ENCODE results near the gene AHNAK. TPM values are rescaled to one million over a fixed set of nuclear protein-coding genes. Genes with fewer than 3 reads are reported as not detected.

AHNAK gene
- total RNA-seq, 1 experiment from 2014 or later, result 73.0 TPM

DNA sequence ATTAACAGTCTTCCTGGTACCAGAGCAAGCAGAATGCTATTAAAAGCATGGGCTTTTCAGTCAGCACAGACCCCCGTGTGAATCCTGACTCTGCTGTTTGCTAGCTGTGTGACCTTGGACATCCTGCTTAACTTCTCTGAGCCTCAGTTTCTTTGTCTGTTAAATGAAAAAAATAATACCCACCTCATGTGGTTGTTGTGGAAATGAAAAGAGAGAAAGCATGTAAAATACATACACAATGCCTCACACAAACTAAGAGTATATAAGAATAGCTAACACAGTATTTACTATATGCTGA, 39.5 kb downstream of the AHNAK start:
- intact Hi-C loops (cut with micrococcal nuclease; ENCODE audit: unreplicated experiment), result no loop called here
- H3K27ac ChIP-seq (ENCODE audit: low read depth, low read length, poor library complexity, severe bottlenecking), result no peak overlapping the region
- POLR2A ChIA-PET (ENCODE audit: low non-redundant PET), result no interaction called here
- peaks cover 4% of the 10 kb centered on the region for H3K4me1 ChIP-seq (ENCODE audit: insufficient read depth, low read length, poor library complexity, severe bottlenecking)
- CTCF ChIA-PET, result interaction anchor here (0.6 to 1.6 kb wide), 2 partner anchors 36 to 239 kb away, joined by 3 to 5 read pairs; no protein-coding TSS in a partner anchor
- H3K27me3 ChIP-seq (replicated peaks; ENCODE audit: insufficient read depth, low read depth, low read length, poor library complexity), result no peaks in the 10 kb centered on the region
- TF ChIP-seq CTCF (conservative IDR thresholded peaks at IDR 0.05; ENCODE audit: low read depth, low read length) (no peak), EZH2 (IDR thresholded peaks at IDR 0.05; ENCODE audit: borderline replicate concordance, low read depth, low read length, poor library complexity, severe bottlenecking) (no peak)
- no peaks in the 10 kb centered on the region for H3K9me3 ChIP-seq (ENCODE audit: low read depth, low read length, poor library complexity, severe bottlenecking)
- H3K36me3 ChIP-seq (ENCODE audit: insufficient read depth, low read length, poor library complexity, severe bottlenecking), result no peaks in the 10 kb centered on the region
- BruUV-seq (replicated peaks), result no TSS peak
- DNase-seq (ENCODE audit: low spot score), result no peak
- no peak overlapping the region for H3K4me3 ChIP-seq (ENCODE audit: low read depth, low read length, poor library complexity, severe bottlenecking)

DNA sequence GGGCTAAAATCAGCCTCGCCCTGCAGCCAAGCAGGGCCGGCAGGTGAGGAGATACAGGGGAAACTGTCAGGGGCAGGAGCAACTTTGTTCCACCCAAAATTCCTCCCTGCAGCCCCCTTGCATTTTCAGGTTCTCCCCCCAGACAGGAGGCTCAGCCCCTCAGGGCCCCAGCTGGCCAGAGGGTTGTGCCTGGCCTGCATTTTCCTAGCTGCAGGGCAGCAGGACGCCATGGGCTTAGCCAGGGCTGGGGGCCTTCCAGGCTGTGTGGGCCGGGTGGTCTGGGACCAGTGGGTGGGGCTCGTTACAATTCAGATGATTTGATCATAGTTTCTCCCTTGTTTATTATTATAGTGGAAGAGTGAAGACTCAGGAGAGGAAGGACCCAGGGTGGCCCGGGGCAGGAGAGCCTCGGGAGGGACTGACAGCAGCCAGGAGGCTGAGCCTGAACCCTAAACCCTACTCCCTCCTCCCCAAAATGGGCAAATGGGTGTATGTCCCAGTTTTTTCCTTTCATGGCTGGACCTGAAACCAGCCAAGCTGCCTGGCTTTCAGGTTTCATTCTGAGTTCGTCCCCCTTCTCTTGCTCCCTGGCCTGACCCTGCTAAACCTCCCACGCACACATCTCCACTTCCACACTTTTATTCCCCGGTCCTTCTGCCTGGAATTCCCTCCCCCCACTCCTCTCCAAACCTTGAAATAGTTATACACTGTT, 40.0 kb downstream of the AHNAK start:
- H3K4me3 ChIP-seq (ENCODE audit: low read depth, low read length, poor library complexity, severe bottlenecking), result no peak overlapping the region
- peaks cover 4% of the 10 kb centered on the region for H3K4me1 ChIP-seq (ENCODE audit: insufficient read depth, low read length, poor library complexity, severe bottlenecking)
- intact Hi-C loops (cut with micrococcal nuclease; ENCODE audit: unreplicated experiment), result no loop called here
- H3K27ac ChIP-seq (ENCODE audit: low read depth, low read length, poor library complexity, severe bottlenecking), result no peak overlapping the region
- BruUV-seq (replicated peaks), result no TSS peak
- POLR2A ChIA-PET (ENCODE audit: low non-redundant PET), result interaction anchor here (0.6 kb wide), 1 partner anchor 370 kb away, joined by 8 read pairs; no protein-coding TSS in a partner anchor
- TF ChIP-seq EZH2 (IDR thresholded peaks at IDR 0.05; ENCODE audit: borderline replicate concordance, low read depth, low read length, poor library complexity, severe bottlenecking) (no peak), CTCF (conservative IDR thresholded peaks at IDR 0.05; ENCODE audit: low read depth, low read length) (no peak)
- H3K27me3 ChIP-seq (replicated peaks; ENCODE audit: insufficient read depth, low read depth, low read length, poor library complexity), result no peaks in the 10 kb centered on the region
- H3K36me3 ChIP-seq (ENCODE audit: insufficient read depth, low read length, poor library complexity, severe bottlenecking), result no peaks in the 10 kb centered on the region
- CTCF ChIA-PET, result interaction anchor here (1.6 kb wide), 1 partner anchor 36 kb away, joined by 5 read pairs; no protein-coding TSS in a partner anchor
- no peak for DNase-seq (ENCODE audit: low spot score)
- no peaks in the 10 kb centered on the region for H3K9me3 ChIP-seq (ENCODE audit: low read depth, low read length, poor library complexity, severe bottlenecking)

- POLR2A ChIA-PET (ENCODE audit: low non-redundant PET), result interaction anchor here (0.6 kb wide), 1 partner anchor 369 kb away, joined by 8 read pairs; no protein-coding TSS in a partner anchor
These were observed 41.0 kb downstream of the AHNAK start for GRCh38 chr11:62505440-62506091.

More at GRCh38 chr11:62505440-62506091, 41.0 kb downstream of the AHNAK start:
- TF ChIP-seq CTCF (conservative IDR thresholded peaks at IDR 0.05; ENCODE audit: low read depth, low read length), result no peak
- TF ChIP-seq EZH2 (IDR thresholded peaks at IDR 0.05; ENCODE audit: borderline replicate concordance, low read depth, low read length, poor library complexity, severe bottlenecking), result no peak
- CTCF ChIA-PET, result no interaction called here
- BruUV-seq (replicated peaks), result no TSS peak
- no peak for DNase-seq (ENCODE audit: low spot score)
- no peaks in the 10 kb centered on the region for H3K9me3 ChIP-seq (ENCODE audit: low read depth, low read length, poor library complexity, severe bottlenecking)
- intact Hi-C loops (cut with micrococcal nuclease; ENCODE audit: unreplicated experiment), result no loop called here
- H3K27ac ChIP-seq (ENCODE audit: low read depth, low read length, poor library complexity, severe bottlenecking), result no peak overlapping the region
- no peaks in the 10 kb centered on the region for H3K36me3 ChIP-seq (ENCODE audit: insufficient read depth, low read length, poor library complexity, severe bottlenecking)
- H3K4me3 ChIP-seq (ENCODE audit: low read depth, low read length, poor library complexity, severe bottlenecking), result no peak overlapping the region
- H3K4me1 ChIP-seq (ENCODE audit: insufficient read depth, low read length, poor library complexity, severe bottlenecking), result peaks cover 4% of the 10 kb centered on the region
- H3K27me3 ChIP-seq (replicated peaks; ENCODE audit: insufficient read depth, low read depth, low read length, poor library complexity), result no peaks in the 10 kb centered on the region

All from A673 (cell line).